Measurements from ENCODE around the gene C12orf50. TPM values are rescaled to one million over a fixed set of nuclear protein-coding genes. Genes with fewer than 3 reads are reported as not detected.

The C12orf50 gene
- total and polyA plus RNA-seq, 10 of the 15 experiments (the other 5 are each of a cell fraction or from before 2014, with no cell fraction given), result 0.03 to 0.06 TPM; not detected in 8

DNA sequence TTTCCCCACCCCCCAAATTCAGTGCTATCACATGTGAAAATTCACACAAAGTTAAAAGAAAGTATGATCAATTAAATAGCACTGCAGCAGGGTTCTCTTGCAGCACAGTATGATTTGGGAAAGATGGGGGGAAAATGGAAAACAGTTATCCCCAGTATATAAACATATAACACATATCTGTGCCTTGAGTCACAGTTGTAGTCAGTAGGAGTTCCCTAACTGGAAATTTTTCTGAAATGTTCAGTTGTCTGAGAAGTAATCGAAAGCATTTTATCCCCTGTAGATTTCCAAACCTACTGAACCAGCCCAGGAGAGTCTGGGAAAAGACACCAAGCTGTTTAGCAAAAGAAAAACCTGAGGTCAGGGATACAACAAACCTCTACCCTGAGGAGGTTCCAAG lies 47.0 kb downstream of the C12orf50 start:
- in situ Hi-C loops (cut with MboI), result no loop called here
- no peaks in the 10 kb centered on the region for H3K79me2 ChIP-seq (ENCODE audit: control insufficient read depth, insufficient read depth, low read length)
- H3K4me3 ChIP-seq, result no peak overlapping the region
- H3K9me3 ChIP-seq (replicated peaks; ENCODE audit: control insufficient read depth, insufficient read depth, low read length), result no peaks in the 10 kb centered on the region
- ChIA-PET SMC1A (ENCODE audit: uncharacterized antibody, unreplicated experiment) (interaction anchor here (1.4 kb wide), 1 partner anchor 134 kb away, joined by 3 read pairs; no protein-coding TSS in a partner anchor), CTCF (no interaction called here), POLR2A (interaction anchor here (0.6 kb wide), 1 partner anchor 342 kb away, joined by 4 read pairs; no protein-coding TSS in a partner anchor), RAD21 (ENCODE audit: unreplicated experiment) (no interaction called here)
- H2AFZ ChIP-seq (ENCODE audit: control insufficient read depth, low read depth, low read length), result no peak overlapping the region
- TF ChIP-seq MTA2 (IDR thresholded peaks at IDR 0.05; ENCODE audit: low read depth) (no peak), SUPT20H (IDR thresholded peaks at IDR 0.05; ENCODE audit: borderline replicate concordance, control insufficient read depth, low read depth, low read length) (no peak), RFX5 (IDR thresholded peaks at IDR 0.05; ENCODE audit: low read depth, low read length) (no peak)
- no peak overlapping the region for H3K27ac ChIP-seq (ENCODE audit: control insufficient read depth, insufficient read depth)
- 15% methylated on average over 1 of the region's 1 CpG for WGBS (ENCODE audit: insufficient coverage, insufficient replicate concordance, low lambda C conversion rate, missing lambda C conversion rate)
- no peaks in the 10 kb centered on the region for H3K4me1 ChIP-seq (ENCODE audit: control insufficient read depth, insufficient read depth, low read length)
- intact Hi-C loops (cut with micrococcal nuclease; ENCODE audit: unreplicated experiment), result no loop called here
- no peaks in the 10 kb centered on the region for H3K36me3 ChIP-seq (ENCODE audit: control insufficient read depth in 2 of 2, insufficient read depth in 2 of 2, low read length in 1 of 2)
- DNase-seq (ENCODE audit: low read depth, low spot score) (no peak), ATAC-seq (no peak), FAIRE-seq (no peak)
- no peak overlapping the region for H3K9ac ChIP-seq (ENCODE audit: control insufficient read depth, insufficient read depth, low read length)
- no peak overlapping the region for H3K4me2 ChIP-seq (ENCODE audit: control insufficient read depth, insufficient read depth)
- no TSS peak for BruUV-seq (replicated peaks)
- no peaks in the 10 kb centered on the region for H3K27me3 ChIP-seq (replicated peaks in 1 of 2; ENCODE audit: control insufficient read depth in 2 of 2, insufficient read depth in 2 of 2, low read length in 1 of 2)
- no peaks in the 10 kb centered on the region for H4K20me1 ChIP-seq (ENCODE audit: control insufficient read depth, insufficient read depth)

DNA sequence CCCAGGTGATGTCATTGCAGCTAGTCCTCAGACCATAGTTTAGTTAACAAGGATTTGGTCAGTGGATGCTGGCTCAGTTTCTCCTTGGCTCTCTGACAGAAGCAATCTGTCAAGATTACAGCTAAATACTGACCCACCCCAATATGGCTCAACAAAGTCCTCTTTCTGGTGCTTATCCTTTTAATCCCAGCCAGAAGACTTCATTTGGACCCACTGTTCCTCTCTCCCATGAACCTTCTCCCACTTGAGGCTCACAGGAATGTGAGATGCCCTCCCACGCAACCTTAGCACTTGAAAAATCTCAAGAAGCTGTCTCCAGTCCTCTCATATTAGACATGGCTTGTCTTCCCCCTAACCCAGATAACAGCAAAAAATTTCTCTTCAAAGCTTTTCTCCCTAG lies 47.7 kb downstream of the C12orf50 start:
- WGBS (ENCODE audit: insufficient coverage, insufficient replicate concordance, low lambda C conversion rate, missing lambda C conversion rate), result 31% methylated on average over 1 of the region's 1 CpG
- ChIA-PET RAD21 (ENCODE audit: unreplicated experiment) (no interaction called here), SMC1A (ENCODE audit: uncharacterized antibody, unreplicated experiment) (interaction anchor here (0.9 to 1.4 kb wide), 2 partner anchors 12 to 134 kb away, joined by 3 read pairs; no protein-coding TSS in a partner anchor), POLR2A (interaction anchor here (0.6 kb wide), 1 partner anchor 343 kb away, joined by 4 read pairs; no protein-coding TSS in a partner anchor), CTCF (no interaction called here)
- Histone ChIP-seq H3K9ac (ENCODE audit: control insufficient read depth, insufficient read depth, low read length) (no peak overlapping the region), H3K4me3 (no peak overlapping the region), H3K4me2 (ENCODE audit: control insufficient read depth, insufficient read depth) (no peak overlapping the region), H3K27ac (ENCODE audit: control insufficient read depth, insufficient read depth) (no peak overlapping the region), H3K79me2 (ENCODE audit: control insufficient read depth, insufficient read depth, low read length) (no peaks in the 10 kb centered on the region), H3K27me3 (replicated peaks in 1 of 2; ENCODE audit: control insufficient read depth in 2 of 2, insufficient read depth in 2 of 2, low read length in 1 of 2) (no peaks in the 10 kb centered on the region), H2AFZ (ENCODE audit: control insufficient read depth, low read depth, low read length) (no peak overlapping the region), H3K4me1 (ENCODE audit: control insufficient read depth, insufficient read depth, low read length) (no peaks in the 10 kb centered on the region), H4K20me1 (ENCODE audit: control insufficient read depth, insufficient read depth) (no peaks in the 10 kb centered on the region), H3K36me3 (ENCODE audit: control insufficient read depth in 2 of 2, insufficient read depth in 2 of 2, low read length in 1 of 2) (no peaks in the 10 kb centered on the region), H3K9me3 (replicated peaks; ENCODE audit: control insufficient read depth, insufficient read depth, low read length) (no peaks in the 10 kb centered on the region)
- no peak for ATAC-seq
- in situ Hi-C loops (cut with MboI) (no loop called here), intact Hi-C loops (cut with micrococcal nuclease; ENCODE audit: unreplicated experiment) (no loop called here)
- no peak for DNase-seq (ENCODE audit: low read depth, low spot score)
- no TSS peak for BruUV-seq (replicated peaks)
- TF ChIP-seq, protein P1, sequence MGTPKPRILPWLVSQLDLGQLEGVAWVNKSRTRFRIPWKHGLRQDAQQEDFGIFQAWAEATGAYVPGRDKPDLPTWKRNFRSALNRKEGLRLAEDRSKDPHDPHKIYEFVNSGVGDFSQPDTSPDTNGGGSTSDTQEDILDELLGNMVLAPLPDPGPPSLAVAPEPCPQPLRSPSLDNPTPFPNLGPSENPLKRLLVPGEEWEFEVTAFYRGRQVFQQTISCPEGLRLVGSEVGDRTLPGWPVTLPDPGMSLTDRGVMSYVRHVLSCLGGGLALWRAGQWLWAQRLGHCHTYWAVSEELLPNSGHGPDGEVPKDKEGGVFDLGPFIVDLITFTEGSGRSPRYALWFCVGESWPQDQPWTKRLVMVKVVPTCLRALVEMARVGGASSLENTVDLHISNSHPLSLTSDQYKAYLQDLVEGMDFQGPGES (IDR thresholded peaks at IDR 0.05), result no peak
- no peak for TF ChIP-seq FOXK2 (IDR thresholded peaks at IDR 0.05)
- TF ChIP-seq NR2F1 (conservative IDR thresholded peaks at IDR 0.05), result no peak
- no peak for TF ChIP-seq TCF12 (IDR thresholded peaks at IDR 0.05; ENCODE audit: low read depth, low read length)
- TF ChIP-seq STAT3 (IDR thresholded peaks at IDR 0.05; ENCODE audit: low read depth, low read length), result no peak
- TF ChIP-seq HDAC6 (IDR thresholded peaks at IDR 0.05; ENCODE audit: unreplicated experiment), result no peak
- no peak for TF ChIP-seq CBFB (IDR thresholded peaks at IDR 0.05; ENCODE audit: low read depth)
- no peak for TF ChIP-seq RFX5 (IDR thresholded peaks at IDR 0.05; ENCODE audit: low read depth, low read length)
- no peak for TF ChIP-seq POLR2A (IDR thresholded peaks at IDR 0.05; ENCODE audit: low read depth, low read length)
- FAIRE-seq, result no peak
